ENCODE measurements around the gene DIPK1A. TPM values are rescaled to one million over a fixed set of nuclear protein-coding genes. Genes with fewer than 3 reads are reported as not detected.

DIPK1A gene
- total and polyA plus RNA-seq, 10 donors: 5.4 to 15.7 (median 9.9) TPM

DNA sequence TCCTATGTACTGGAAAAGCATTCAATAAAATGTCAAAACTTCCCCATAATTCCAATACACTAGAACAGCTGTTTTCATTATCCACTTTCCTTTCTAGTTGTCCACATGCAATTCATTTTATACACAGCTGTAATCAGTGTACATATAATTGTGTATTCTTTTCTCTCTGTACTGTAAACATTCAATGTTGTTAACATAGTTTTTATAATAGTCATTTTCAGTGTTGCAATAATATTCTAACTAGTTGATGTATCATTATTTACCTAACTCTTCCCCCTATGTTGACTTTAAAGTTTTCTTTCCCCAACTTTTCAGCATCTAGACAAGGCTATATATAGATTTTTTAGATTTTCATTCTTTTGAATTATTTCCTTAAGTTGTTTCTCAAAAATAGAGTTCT lies 44.4 kb downstream of the DIPK1A start:
- no peak for TF ChIP-seq POLR2AphosphoS5 (IDR thresholded peaks at IDR 0.05)
- TF ChIP-seq POLR2A (IDR thresholded peaks at IDR 0.05): no peak
- TF ChIP-seq, protein P1, sequence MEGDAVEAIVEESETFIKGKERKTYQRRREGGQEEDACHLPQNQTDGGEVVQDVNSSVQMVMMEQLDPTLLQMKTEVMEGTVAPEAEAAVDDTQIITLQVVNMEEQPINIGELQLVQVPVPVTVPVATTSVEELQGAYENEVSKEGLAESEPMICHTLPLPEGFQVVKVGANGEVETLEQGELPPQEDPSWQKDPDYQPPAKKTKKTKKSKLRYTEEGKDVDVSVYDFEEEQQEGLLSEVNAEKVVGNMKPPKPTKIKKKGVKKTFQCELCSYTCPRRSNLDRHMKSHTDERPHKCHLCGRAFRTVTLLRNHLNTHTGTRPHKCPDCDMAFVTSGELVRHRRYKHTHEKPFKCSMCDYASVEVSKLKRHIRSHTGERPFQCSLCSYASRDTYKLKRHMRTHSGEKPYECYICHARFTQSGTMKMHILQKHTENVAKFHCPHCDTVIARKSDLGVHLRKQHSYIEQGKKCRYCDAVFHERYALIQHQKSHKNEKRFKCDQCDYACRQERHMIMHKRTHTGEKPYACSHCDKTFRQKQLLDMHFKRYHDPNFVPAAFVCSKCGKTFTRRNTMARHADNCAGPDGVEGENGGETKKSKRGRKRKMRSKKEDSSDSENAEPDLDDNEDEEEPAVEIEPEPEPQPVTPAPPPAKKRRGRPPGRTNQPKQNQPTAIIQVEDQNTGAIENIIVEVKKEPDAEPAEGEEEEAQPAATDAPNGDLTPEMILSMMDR (IDR thresholded peaks at IDR 0.05 in 8 of 11, conservative IDR thresholded peaks at IDR 0.05 in 3 of 11): no peak

DNA sequence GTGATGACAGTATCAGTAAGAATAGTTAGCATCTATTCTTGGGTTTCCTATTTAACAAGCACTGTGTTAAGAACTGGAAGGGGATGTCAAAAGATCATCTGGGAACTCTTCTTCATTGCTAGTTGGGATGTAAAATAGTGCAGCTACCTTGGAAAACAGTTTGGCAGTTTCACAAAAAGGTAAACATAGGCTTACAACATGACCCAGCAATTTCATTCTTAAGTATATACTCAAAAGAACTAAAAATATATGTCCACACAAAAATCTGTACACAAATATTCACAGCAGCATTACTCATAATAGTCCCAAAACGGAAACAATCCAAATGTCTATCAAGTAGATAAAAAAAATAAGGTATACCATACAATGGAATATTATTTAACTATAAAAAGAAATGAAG lies 45.7 kb downstream of the DIPK1A start:
- H3K4me1 ChIP-seq: peaks cover 0 to 3% (median 0%) of the 10 kb centered on the region in 6 donors
- intact Hi-C loops (cut with DNase I; ENCODE audit: low total_unique reads): no loop called here
- WGBS, 5 donors: 46 to 95% (median 93%) methylated on average over 1 of the region's 1 CpG
- no peak overlapping the region for H3K4me3 ChIP-seq
- no peak overlapping the region for H3K27ac ChIP-seq
- H3K9me3 ChIP-seq: peaks cover 0 to 5% (median 0%) of the 10 kb centered on the region in 8 donors
- TF ChIP-seq POLR2A (IDR thresholded peaks at IDR 0.05) (no peak), POLR2AphosphoS5 (IDR thresholded peaks at IDR 0.05) (no peak)
- TF ChIP-seq, protein P1 (IDR thresholded peaks at IDR 0.05 in 8 of 11, conservative IDR thresholded peaks at IDR 0.05 in 3 of 11): no peak
- DNase-seq: no peak
- H3K36me3 ChIP-seq: peaks cover 0 to 7% (median 0%) of the 10 kb centered on the region in 6 donors
- no peaks in the 10 kb centered on the region for H3K27me3 ChIP-seq (replicated peaks in 1 of 7)

More for the DNA sequence above, 44.4 kb downstream of the DIPK1A start:
- peaks cover 0 to 10% (median 0%) of the 10 kb centered on the region in 6 donors for H3K36me3 ChIP-seq
- no peak for DNase-seq
- intact Hi-C loops (cut with DNase I; ENCODE audit: low total_unique reads): no loop called here
- H3K27ac ChIP-seq: no peak overlapping the region
- H3K4me3 ChIP-seq: no peak overlapping the region
- peaks cover 0 to 3% (median 0%) of the 10 kb centered on the region in 6 donors for H3K4me1 ChIP-seq
- no peaks in the 10 kb centered on the region for H3K27me3 ChIP-seq (replicated peaks in 1 of 7)
- peaks cover 0 to 5% (median 0%) of the 10 kb centered on the region in 8 donors for H3K9me3 ChIP-seq

DNA sequence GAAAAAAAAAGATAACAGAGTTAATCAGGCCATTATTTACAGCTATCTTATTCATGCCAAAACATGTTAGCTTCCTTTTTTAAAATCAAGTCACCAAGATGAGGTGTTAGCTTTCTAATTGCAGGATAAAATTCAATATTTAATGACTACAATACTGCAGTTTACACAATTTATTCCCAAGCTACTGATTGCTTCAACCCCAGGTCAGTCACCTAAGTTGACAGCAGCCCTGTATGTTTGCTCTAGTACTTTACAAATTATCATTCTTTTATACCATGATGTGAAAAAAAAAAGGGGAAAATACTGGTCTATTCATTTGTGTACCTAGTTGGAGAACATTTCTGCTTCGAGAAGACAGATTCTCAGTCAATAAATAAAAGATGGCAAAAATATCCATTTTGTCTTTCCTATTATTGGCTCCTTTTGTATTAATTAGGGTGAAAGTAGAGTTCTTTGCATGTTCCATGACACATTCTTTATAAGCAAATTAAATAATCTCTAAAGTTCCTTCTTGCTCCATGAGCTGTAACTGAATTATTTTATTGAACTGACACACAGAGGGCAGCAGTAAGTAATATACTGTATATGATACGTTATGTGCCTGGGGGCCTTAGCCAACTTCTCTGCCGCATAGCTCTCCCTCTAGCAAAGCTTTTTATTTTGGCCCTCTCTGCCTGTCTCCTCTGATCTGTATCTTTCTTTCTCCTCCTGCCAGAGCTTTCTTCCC lies 48.0 kb downstream of the DIPK1A start:
- Histone ChIP-seq H3K36me3 (peaks cover 0 to 10% (median 0%) of the 10 kb centered on the region in 6 donors), H3K4me1 (peaks cover 0 to 3% (median 0%) of the 10 kb centered on the region in 6 donors), H3K27me3 (replicated peaks in 1 of 7) (no peaks in the 10 kb centered on the region), H3K27ac (no peak overlapping the region), H3K9me3 (no peaks in the 10 kb centered on the region), H3K4me3 (no peak overlapping the region)
- intact Hi-C loops (cut with DNase I; ENCODE audit: low total_unique reads): no loop called here
- WGBS, 5 donors: 85 to 95% (median 87%) methylated on average over 3 of the region's 3 CpGs
- TF ChIP-seq, protein P1 (IDR thresholded peaks at IDR 0.05 in 8 of 11, conservative IDR thresholded peaks at IDR 0.05 in 3 of 11): no peak
- TF ChIP-seq POLR2AphosphoS5 (IDR thresholded peaks at IDR 0.05): no peak
- no peak for TF ChIP-seq POLR2A (IDR thresholded peaks at IDR 0.05)
- DNase-seq: no peak

DNA sequence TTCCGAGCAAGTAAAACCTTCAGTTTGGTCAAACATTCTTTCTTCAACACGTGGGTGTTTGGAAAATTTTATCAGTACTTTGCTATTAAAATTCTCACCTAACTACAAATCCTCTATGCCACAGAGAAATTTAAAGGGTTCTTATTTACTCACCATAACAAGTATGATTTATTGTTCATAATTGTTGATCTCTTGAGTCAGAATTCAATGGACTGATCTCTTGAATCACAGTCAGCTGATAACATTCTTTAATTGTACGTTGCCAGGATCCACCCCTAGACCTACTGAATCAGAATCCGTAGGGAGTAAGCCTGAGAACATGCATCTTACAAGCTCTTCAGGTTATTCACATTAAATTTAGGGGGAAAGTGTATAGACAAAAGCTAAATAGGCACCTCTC lies 51.2 kb downstream of the DIPK1A start:
- WGBS, 5 donors: 84 to 90% (median 89%) methylated on average over 4 of the region's 4 CpGs
- H3K36me3 ChIP-seq: peaks cover 0 to 10% (median 0%) of the 10 kb centered on the region in 6 donors
- H3K27ac ChIP-seq: no peak overlapping the region
- TF ChIP-seq POLR2A (IDR thresholded peaks at IDR 0.05) (no peak), POLR2AphosphoS5 (IDR thresholded peaks at IDR 0.05) (no peak)
- TF ChIP-seq, protein P1 (IDR thresholded peaks at IDR 0.05 in 8 of 11, conservative IDR thresholded peaks at IDR 0.05 in 3 of 11): no peak
- no peak for DNase-seq
- no peak overlapping the region for H3K4me3 ChIP-seq
- intact Hi-C loops (cut with DNase I; ENCODE audit: low total_unique reads): no loop called here
- H3K27me3 ChIP-seq (replicated peaks in 1 of 7): no peaks in the 10 kb centered on the region
- peaks cover 0 to 6% (median 0%) of the 10 kb centered on the region in 8 donors for H3K9me3 ChIP-seq
- H3K4me1 ChIP-seq: no peaks in the 10 kb centered on the region

Measured in spleen (tissue), 11 donors.